Liver (tissue), 9 donors: Measurements from ENCODE around the gene SLPI. TPM values are rescaled to one million over a fixed set of nuclear protein-coding genes. Genes with fewer than 3 reads are reported as not detected.

Source experiments
- DNase-seq: peaks from one replicate; pipeline ENCODE4 v3.0.0-alpha.2; 2017; ENCODE audit warnings: low spot score
- H3K27ac ChIP-seq, 2 donors: one replicate each; pipeline ENCODE4 v1.7.0; 2013; ENCODE audit warnings: inconsistent platforms in 2 of 2, low read length in 2 of 2, control low read depth in 1 of 2, low read depth in 1 of 2, mild to moderate bottlenecking in 1 of 2
- H3K27me3 ChIP-seq, 4 donors: one replicate each; pipeline versions ENCODE4 v1.6.1 to v1.7.0; 2013; ENCODE audit warnings: low read length in 3 of 4, inconsistent platforms in 1 of 4, mild to moderate bottlenecking in 1 of 4, moderate library complexity in 1 of 4; ENCODE audit not compliant: control insufficient read depth in 4 of 4, insufficient read depth in 4 of 4
- H3K36me3 ChIP-seq, 4 donors: one replicate each; pipeline versions ENCODE4 v1.6.1 to v1.7.0; 2013; ENCODE audit warnings: low read length in 3 of 4, mild to moderate bottlenecking in 3 of 4, low read depth in 1 of 4, moderate library complexity in 1 of 4; ENCODE audit not compliant: control insufficient read depth in 4 of 4, insufficient read depth in 3 of 4
- H3K4me1 ChIP-seq, 4 donors: one replicate each; pipeline versions ENCODE4 v1.6.1 to v1.7.0; 2013; ENCODE audit warnings: low read length in 3 of 4, mild to moderate bottlenecking in 3 of 4, moderate library complexity in 1 of 4; ENCODE audit not compliant: control insufficient read depth in 4 of 4, insufficient read depth in 4 of 4
- H3K4me3 ChIP-seq, 3 donors: one replicate each; pipeline versions ENCODE4 v1.6.1 to v1.7.0; 2013; ENCODE audit warnings: low read length in 3 of 3, control low read depth in 1 of 3, low read depth in 1 of 3, mild to moderate bottlenecking in 1 of 3
- H3K9ac ChIP-seq, 2 donors: one replicate each; pipeline ENCODE4 v1.7.0; 2013; ENCODE audit warnings: low read length in 2 of 2, mild to moderate bottlenecking in 2 of 2, moderate library complexity in 2 of 2, control low read depth in 1 of 2, low read depth in 1 of 2
- H3K9me3 ChIP-seq, 4 donors: one replicate each; pipeline versions ENCODE4 v1.6.1 to v1.7.0; 2013; ENCODE audit warnings: low read length in 3 of 4; ENCODE audit not compliant: control insufficient read depth in 4 of 4
- ATF3 ChIP-seq: IDR thresholded peaks from 2 replicates; pipeline ENCODE4 v1.6.1; 2016; ENCODE audit warnings: antibody characterized with exemption
- CTCF ChIP-seq: fragments of 150-350 bp; IDR thresholded peaks from 2 replicates; pipeline ENCODE4 v1.5.1; 2017; ENCODE audit warnings: improper control_type of control experiment, low read depth, low read length; ENCODE audit not compliant: missing input control
- EGR1 ChIP-seq, 2 donors: IDR thresholded peaks; 2 replicates each; pipeline ENCODE4 v1.6.1; 2016 to 2018; ENCODE audit warnings: antibody characterized with exemption in 2 of 2, low read depth in 2 of 2
- FOXA1 ChIP-seq: IDR thresholded peaks from 2 replicates; pipeline ENCODE4 v1.6.1; 2016; ENCODE audit warnings: antibody characterized with exemption
- FOXA2 ChIP-seq: IDR thresholded peaks from 2 replicates; pipeline ENCODE4 v1.6.1; 2016; ENCODE audit warnings: antibody characterized with exemption
- GABPA ChIP-seq, 2 donors: IDR thresholded peaks in 1 of 2; conservative IDR thresholded peaks in 1 of 2; 2 replicates each; pipeline ENCODE4 v1.6.1; 2016; ENCODE audit warnings: antibody characterized with exemption in 2 of 2, mild to moderate bottlenecking in 1 of 2, moderate library complexity in 1 of 2
- HNF4A ChIP-seq, 2 donors: conservative IDR thresholded peaks; 2 replicates each; pipeline ENCODE4 v1.6.1; 2016; ENCODE audit warnings: antibody characterized with exemption in 2 of 2, mild to moderate bottlenecking in 2 of 2
- HNF4G ChIP-seq: IDR thresholded peaks from 2 replicates; pipeline ENCODE4 v1.6.1; 2016; ENCODE audit warnings: antibody characterized with exemption
- JUND ChIP-seq, 2 donors: IDR thresholded peaks; 2 replicates each; pipeline ENCODE4 v1.6.1; 2016; ENCODE audit warnings: antibody characterized with exemption in 2 of 2
- MAX ChIP-seq: IDR thresholded peaks from 2 replicates; pipeline ENCODE4 v1.6.1; 2016; ENCODE audit warnings: antibody characterized with exemption
- NR2F2 ChIP-seq: IDR thresholded peaks from 2 replicates; pipeline ENCODE4 v1.6.1; 2016; ENCODE audit warnings: antibody characterized with exemption
- RAD21 ChIP-seq, 2 donors: IDR thresholded peaks; 2 replicates each; pipeline ENCODE4 v1.6.1; 2016; ENCODE audit warnings: antibody characterized with exemption in 2 of 2, mild to moderate bottlenecking in 2 of 2
- REST ChIP-seq: IDR thresholded peaks from 2 replicates; pipeline ENCODE4 v1.6.1; 2016; ENCODE audit warnings: antibody characterized with exemption, mild to moderate bottlenecking
- RXRA ChIP-seq, 2 donors: IDR thresholded peaks; 2 replicates each; pipeline ENCODE4 v1.6.1; 2017 to 2018; ENCODE audit warnings: antibody characterized with exemption in 2 of 2, mild to moderate bottlenecking in 1 of 2
- SP1 ChIP-seq: IDR thresholded peaks from 2 replicates; pipeline ENCODE4 v1.6.1; 2018; ENCODE audit warnings: antibody characterized with exemption, mild to moderate bottlenecking
- TAF1 ChIP-seq: conservative IDR thresholded peaks from 2 replicates; pipeline ENCODE4 v1.6.1; 2016; ENCODE audit warnings: antibody characterized with exemption, mild to moderate bottlenecking
- YY1 ChIP-seq: IDR thresholded peaks from 2 replicates; pipeline ENCODE4 v1.6.1; 2016; ENCODE audit warnings: antibody characterized with exemption, mild to moderate bottlenecking
- ZBTB33 ChIP-seq: IDR thresholded peaks from 2 replicates; pipeline ENCODE4 v1.6.1; 2016; ENCODE audit warnings: antibody characterized with exemption
- WGBS: extraction: QIAGEN DNeasy Blood & Tissue Kit; methylation state at CpG from one replicate; pipeline ENCODE4 v1.1.7; 2013; 5-methylcytosine and 5-hydroxymethylcytosine counted together
- polyA plus RNA-seq, 2 donors: library from polyadenylated mRNA; stranded (reverse) in 1 of 2; unstranded in 1 of 2; fragments of 200-250 nt in 1 of 2; fragments of >200 nt in 1 of 2; fragmentation: Nextera tagmentation in 1 of 2; extraction: Ambion mirVana in 1 of 2; gene quantifications; one replicate each; pipeline versions ENCODE4 v1.2.1 to v1.2.3, GENCODE V29; 2013 to 2015
- total RNA-seq, 2 donors: library from RNA; depleted of rRNA; stranded (reverse); fragments of >200 nt; gene quantifications; one replicate each; pipeline ENCODE4 v1.2.3, GENCODE V29; 2014
- donor health status: healthy.
- donor health status: healthy.
- donor health status: healthy.
- donor health status: healthy.
- donor health status: healthy.

SLPI gene
- total and polyA plus RNA-seq, 4 donors, result 1.9 to 308 (median 93.9) TPM

- Histone ChIP-seq H3K36me3 (no peaks in the 10 kb centered on the region), H3K27me3 (peaks cover 0 to 2% (median 0%) of the 10 kb centered on the region in 4 donors), H3K4me3 (no peak overlapping the region), H3K4me1 (no peaks in the 10 kb centered on the region), H3K27ac (no peak overlapping the region), H3K9me3 (no peaks in the 10 kb centered on the region), H3K9ac (no peak overlapping the region)
- DNase-seq, result no peak
- WGBS, result 46% methylated on average over 4 of the region's 4 CpGs
- TF ChIP-seq FOXA2 (no peak), JUND (IDR thresholded peaks at IDR 0.05) (no peak)
Measured at GRCh38 chr20:45300961-45301360, 46.6 kb upstream of the SLPI start.

- H3K4me3 ChIP-seq, result no peak overlapping the region
- no peak overlapping the region for H3K27ac ChIP-seq
- TF ChIP-seq HNF4G, result no peak
- TF ChIP-seq FOXA2, result no peak
- TF ChIP-seq ZBTB33, result no peak
- TF ChIP-seq YY1, result no peak
- no peak for TF ChIP-seq EGR1 (IDR thresholded peaks at IDR 0.05; ENCODE audit: low read depth in 2 of 2)
- WGBS, result 89% methylated on average over 6 of the region's 6 CpGs
- H3K9ac ChIP-seq, result no peak overlapping the region
- no peaks in the 10 kb centered on the region for H3K27me3 ChIP-seq
- H3K9me3 ChIP-seq, result no peaks in the 10 kb centered on the region
- no peak for DNase-seq
- no peaks in the 10 kb centered on the region for H3K4me1 ChIP-seq
- no peaks in the 10 kb centered on the region for H3K36me3 ChIP-seq
Measured at GRCh38 chr20:45299786-45300185, 45.4 kb upstream of the SLPI start.

GRCh38 chr20:45297786-45298497 lies 43.6 kb upstream of the SLPI start:
- H3K36me3 ChIP-seq, result no peaks in the 10 kb centered on the region
- H3K9me3 ChIP-seq, result no peaks in the 10 kb centered on the region
- no peak overlapping the region for H3K4me3 ChIP-seq
- DNase-seq, result no peak
- H3K27me3 ChIP-seq, result no peaks in the 10 kb centered on the region
- no peak overlapping the region for H3K9ac ChIP-seq
- 88% methylated on average over 52 of the region's 52 CpGs for WGBS
- peaks cover 0 to 10% (median 6%) of the 10 kb centered on the region in 4 donors for H3K4me1 ChIP-seq
- no peak overlapping the region for H3K27ac ChIP-seq
- TF ChIP-seq NR2F2 (no peak), HNF4G (no peak), YY1 (no peak), RAD21 (IDR thresholded peaks at IDR 0.05) (no peak), HNF4A (conservative IDR thresholded peaks at IDR 0.05) (no peak), FOXA2 (no peak), FOXA1 (no peak), RXRA (IDR thresholded peaks at IDR 0.05) (no peak), GABPA (IDR thresholded peaks at IDR 0.05 in 1 of 2, conservative IDR thresholded peaks at IDR 0.05 in 1 of 2) (no peak), SP1 (no peak), TAF1 (no peak), ATF3 (no peak), EGR1 (IDR thresholded peaks at IDR 0.05; ENCODE audit: low read depth in 2 of 2) (no peak), CTCF (no peak), MAX (no peak), REST (no peak), ZBTB33 (no peak), JUND (IDR thresholded peaks at IDR 0.05) (no peak)
